Adrenal gland (tissue), 12 donors: Measurements from ENCODE around the gene ADAM15. TPM values are rescaled to one million over a fixed set of nuclear protein-coding genes. Genes with fewer than 3 reads are reported as not detected.

Source experiments
- DNase-seq, 7 donors: peaks; one replicate each; pipeline ENCODE4 v3.0.0-alpha.2; 2019 to 2020
- H3K27ac ChIP-seq, 5 donors: fragments of 200-600 bp; sonication (generic) in 4 of 5; 1 replicate in 3 of 5; 2 replicates in 2 of 5; pipeline versions ENCODE4 v1.5.1 to v1.8.0; 2016 to 2020; ENCODE audit warnings: mild to moderate bottlenecking in 1 of 5
- H3K27me3 ChIP-seq: fragments of 200-600 bp; 2 replicates; pipeline ENCODE4 v1.8.0; 2021
- H3K36me3 ChIP-seq, 2 donors: fragments of 200-600 bp; replicated peaks in 1 of 2; 1 replicate in 1 of 2; 2 replicates in 1 of 2; pipeline versions ENCODE4 v1.5.1 to v1.8.0; 2018 to 2022
- H3K4me1 ChIP-seq, 2 donors: fragments of 200-600 bp; replicated peaks in 1 of 2; 1 replicate in 1 of 2; 2 replicates in 1 of 2; pipeline versions ENCODE4 v1.5.1 to v1.8.0; 2018 to 2021
- H3K4me3 ChIP-seq, 4 donors: fragments of 200-600 bp; sonication (generic) in 3 of 4; one replicate each; pipeline ENCODE4 v1.5.1; 2016 to 2018
- H3K9me3 ChIP-seq, 3 donors: fragments of 200-600 bp; sonication (generic) in 1 of 3; replicated peaks in 1 of 3; 1 replicate in 2 of 3; 2 replicates in 1 of 3; pipeline versions ENCODE4 v1.5.1 to v1.8.0; 2016 to 2021
- POLR2A ChIP-seq, 2 donors: fragments of 450-650 bp; IDR thresholded peaks; one replicate each; pipeline ENCODE4 v1.6.1; 2017; ENCODE audit warnings: antibody characterized with exemption in 2 of 2, mild to moderate bottlenecking in 2 of 2, moderate library complexity in 1 of 2
- WGBS, 4 donors: extraction: QIAGEN DNeasy Blood & Tissue Kit in 2 of 4; methylation state at CpG; one replicate each; pipeline versions ENCODE4 v1.1.5 to v1.1.7; 2013 to 2017; 5-methylcytosine and 5-hydroxymethylcytosine counted together
- intact Hi-C, 2 donors: fragments of 100-400 bp; cut with DNase I; formaldehyde crosslinking; loops; one replicate each; pipeline versions ENCODE4 v1.14.1 to v1.15.0; 2022 to 2023
- polyA plus RNA-seq, 3 donors: library from polyadenylated mRNA; stranded (reverse); fragments of 200-250 nt in 2 of 3; fragments of 350-450 nt in 1 of 3; fragmentation: Illumina TruSeq in 1 of 3; extraction: RNeasy Lipid Tissue Mini Kit (QIAGEN cat#74804) in 1 of 3; gene quantifications; one replicate each; pipeline ENCODE4 v1.2.3, GENCODE V29; 2013 to 2014
- total RNA-seq, 9 donors: library from RNA; depleted of rRNA in 4 of 9; stranded (reverse); fragments of >200 nt in 4 of 9; fragments of 120-200 nt in 1 of 9; fragmentation: NEBNext Ultra II Directional in 1 of 9; extraction: Animal tissue kit (Norgen Biotek cat#: 25700) in 1 of 9; gene quantifications; one replicate each; pipeline versions ENCODE4 v1.1.0 to v1.2.4, GENCODE V29; 2013 to 2023
- TF ChIP-seq, protein P1 (sequence below), 6 experiments: fragments of 450-650 bp in 4 of 6; fragments of 200-600 bp in 2 of 6; sonication (generic) in 1 of 6; IDR thresholded peaks; 1 replicate in 5 of 6; 2 replicates in 1 of 6; pipeline versions ENCODE4 v1.5.1 to v1.8.0; 2016 to 2021; ENCODE audit warnings: antibody characterized with exemption in 6 of 6, mild to moderate bottlenecking in 2 of 6, moderate library complexity in 1 of 6
- donor health status: healthy with polysubstance abuse.
- donor health status: Bipolar disorder and iron deficiency.
- donor health status: DM: yes; HTN: yes; CAD: no.
- donor health status: DM: no; HTN: no; CAD: no.
- donor health status: DM: no; HTN: no; CAD: no.
- donor health status: DM: yes; HTN: yes; CAD: no.

The ADAM15 gene
- total and polyA plus RNA-seq, 12 donors: 11.6 to 269 (median 59.3) TPM

DNA sequence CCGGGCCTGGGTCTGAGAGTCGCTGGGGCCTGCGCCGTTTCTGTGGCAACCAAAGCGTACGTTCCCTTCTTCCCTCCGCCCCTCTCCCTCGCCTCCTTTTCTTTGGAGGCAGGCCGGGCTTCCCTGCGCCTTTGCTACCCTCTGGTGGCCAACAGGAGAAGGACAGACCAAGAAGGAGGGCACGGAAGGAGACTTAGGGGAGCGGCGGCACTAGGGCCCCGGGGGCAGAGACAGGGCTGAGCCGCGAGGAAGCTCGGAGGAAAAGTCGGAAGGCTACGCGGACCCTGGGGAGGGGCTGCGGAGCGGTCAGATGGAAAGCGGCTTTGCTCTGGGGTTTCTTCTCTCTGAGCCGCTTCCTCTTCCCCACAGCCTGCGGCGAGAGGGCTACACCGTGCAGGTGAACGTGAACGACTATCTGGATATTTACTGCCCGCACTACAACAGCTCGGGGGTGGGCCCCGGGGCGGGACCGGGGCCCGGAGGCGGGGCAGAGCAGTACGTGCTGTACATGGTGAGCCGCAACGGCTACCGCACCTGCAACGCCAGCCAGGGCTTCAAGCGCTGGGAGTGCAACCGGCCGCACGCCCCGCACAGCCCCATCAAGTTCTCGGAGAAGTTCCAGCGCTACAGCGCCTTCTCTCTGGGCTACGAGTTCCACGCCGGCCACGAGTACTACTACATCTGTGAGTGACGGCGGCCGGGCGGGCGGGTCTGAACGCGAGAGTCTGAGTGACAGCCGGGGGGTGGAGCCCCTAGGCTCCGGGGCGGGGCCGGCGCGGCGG lies 33.8 kb downstream of the ADAM15 start:
- Histone ChIP-seq H3K9me3 (no peaks in the 10 kb centered on the region), H3K27ac (peak overlapping the region; percentile 72 to 91 (median 81)), H3K4me1 (peaks cover 23 to 46% of the 10 kb centered on the region in 2 donors), H3K36me3 (no peaks in the 10 kb centered on the region), H3K27me3 (peaks cover 42% of the 10 kb centered on the region), H3K4me3 (peak overlapping the region in 3 of 4 donors; percentile 56 to 60 (median 59))
- intact Hi-C loops: loop anchor here (2.0 to 5.0 kb wide), 2 partner anchors 22 to 38 kb away; partner anchors contain the start of gene EFNA4 (in 1 of the 2)
- peak in 1 of 2 donors; percentile 52 for TF ChIP-seq POLR2A (IDR thresholded peaks at IDR 0.05)
- TF ChIP-seq, protein P1, sequence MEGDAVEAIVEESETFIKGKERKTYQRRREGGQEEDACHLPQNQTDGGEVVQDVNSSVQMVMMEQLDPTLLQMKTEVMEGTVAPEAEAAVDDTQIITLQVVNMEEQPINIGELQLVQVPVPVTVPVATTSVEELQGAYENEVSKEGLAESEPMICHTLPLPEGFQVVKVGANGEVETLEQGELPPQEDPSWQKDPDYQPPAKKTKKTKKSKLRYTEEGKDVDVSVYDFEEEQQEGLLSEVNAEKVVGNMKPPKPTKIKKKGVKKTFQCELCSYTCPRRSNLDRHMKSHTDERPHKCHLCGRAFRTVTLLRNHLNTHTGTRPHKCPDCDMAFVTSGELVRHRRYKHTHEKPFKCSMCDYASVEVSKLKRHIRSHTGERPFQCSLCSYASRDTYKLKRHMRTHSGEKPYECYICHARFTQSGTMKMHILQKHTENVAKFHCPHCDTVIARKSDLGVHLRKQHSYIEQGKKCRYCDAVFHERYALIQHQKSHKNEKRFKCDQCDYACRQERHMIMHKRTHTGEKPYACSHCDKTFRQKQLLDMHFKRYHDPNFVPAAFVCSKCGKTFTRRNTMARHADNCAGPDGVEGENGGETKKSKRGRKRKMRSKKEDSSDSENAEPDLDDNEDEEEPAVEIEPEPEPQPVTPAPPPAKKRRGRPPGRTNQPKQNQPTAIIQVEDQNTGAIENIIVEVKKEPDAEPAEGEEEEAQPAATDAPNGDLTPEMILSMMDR (IDR thresholded peaks at IDR 0.05): peak; percentile 90 to 99 (median 98)
- DNase-seq: peak; percentile 92 to 96 (median 94)
- 0 to 1% (median 1%) methylated on average over 19 to 67 of the region's 67 CpGs for WGBS, 4 donors

GRCh38 chr1:155085504-155086127 lies 34.5 kb downstream of the ADAM15 start:
- 1 to 3% (median 2%) methylated on average over 14 to 32 of the region's 32 CpGs for WGBS, 4 donors
- Histone ChIP-seq H3K27me3 (peaks cover 35% of the 10 kb centered on the region), H3K27ac (peak overlapping the region; percentile 72 to 91 (median 81)), H3K4me3 (peak overlapping the region in 2 of 4 donors; percentile 56 to 59), H3K4me1 (peaks cover 16 to 39% of the 10 kb centered on the region in 2 donors), H3K9me3 (no peaks in the 10 kb centered on the region), H3K36me3 (no peaks in the 10 kb centered on the region)
- DNase-seq: peak; percentile 74 to 87 (median 79)
- intact Hi-C loops: loop anchor here in 1 of 2 donors (2.0 kb wide), 1 partner anchor 23 kb away; the partner anchor contains the start of gene EFNA4
- TF ChIP-seq, protein P1 (IDR thresholded peaks at IDR 0.05): no peak
- no peak for TF ChIP-seq POLR2A (IDR thresholded peaks at IDR 0.05)

- WGBS, 4 donors: 15 to 35% (median 15%) methylated on average over 5 to 24 of the region's 24 CpGs
- intact Hi-C loops: no loop called here
- Histone ChIP-seq H3K27ac (peak overlapping the region in 1 of 5 donors; percentile 85), H3K36me3 (no peaks in the 10 kb centered on the region), H3K4me3 (peak overlapping the region in 1 of 4 donors; percentile 56), H3K4me1 (peaks cover 11 to 33% of the 10 kb centered on the region in 2 donors), H3K27me3 (peaks cover 29% of the 10 kb centered on the region), H3K9me3 (no peaks in the 10 kb centered on the region)
- TF ChIP-seq, protein P1 (IDR thresholded peaks at IDR 0.05): peak; percentile 81 to 100 (median 94)
- TF ChIP-seq POLR2A (IDR thresholded peaks at IDR 0.05): no peak
- DNase-seq: peak; percentile 59 to 88 (median 74)
These were observed 35.1 kb downstream of the ADAM15 start for GRCh38 chr1:155086128-155086741.
